GM19025 (cell line): ENCODE data around the gene NR2F6.

ENCODE experiments used
- ATAC-seq: cut with Tn5 transposase; IDR thresholded peaks from one replicate; pipeline ENCODE4 v1.9.1; 2021; ENCODE audit warnings: mild to moderate bottlenecking, low read depth, moderate library complexity; ENCODE audit not compliant: unreplicated experiment

Gene NR2F6

DNA sequence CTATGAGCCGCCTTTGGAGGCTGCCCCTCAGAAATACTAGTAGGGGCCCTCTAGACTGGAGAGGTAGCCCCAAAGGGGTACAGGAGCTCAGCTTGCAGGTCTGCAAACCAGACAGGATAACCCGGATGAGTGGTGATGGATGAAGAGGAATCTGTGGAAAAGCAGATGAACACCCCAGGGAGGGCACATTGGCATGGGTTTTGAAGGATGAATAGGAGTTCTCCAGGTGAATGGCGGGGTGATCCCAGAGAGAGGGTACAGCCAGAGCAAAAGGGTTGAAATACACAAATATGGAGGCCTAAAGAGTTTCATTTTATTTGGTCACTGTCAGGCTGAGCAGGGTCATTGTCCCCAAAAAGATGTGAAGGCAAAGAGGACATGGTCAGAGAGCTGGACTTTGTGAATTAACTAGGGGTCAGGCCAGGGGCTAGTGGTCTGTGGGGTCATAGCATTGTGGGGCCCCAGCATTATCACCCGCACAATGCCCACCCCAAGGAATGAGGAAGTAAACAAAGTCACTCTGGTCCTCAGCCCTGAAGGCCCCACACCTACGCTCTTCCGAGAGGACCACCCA lies 4.8 kb downstream of the NR2F6 start:
- ATAC-seq = no peak

DNA sequence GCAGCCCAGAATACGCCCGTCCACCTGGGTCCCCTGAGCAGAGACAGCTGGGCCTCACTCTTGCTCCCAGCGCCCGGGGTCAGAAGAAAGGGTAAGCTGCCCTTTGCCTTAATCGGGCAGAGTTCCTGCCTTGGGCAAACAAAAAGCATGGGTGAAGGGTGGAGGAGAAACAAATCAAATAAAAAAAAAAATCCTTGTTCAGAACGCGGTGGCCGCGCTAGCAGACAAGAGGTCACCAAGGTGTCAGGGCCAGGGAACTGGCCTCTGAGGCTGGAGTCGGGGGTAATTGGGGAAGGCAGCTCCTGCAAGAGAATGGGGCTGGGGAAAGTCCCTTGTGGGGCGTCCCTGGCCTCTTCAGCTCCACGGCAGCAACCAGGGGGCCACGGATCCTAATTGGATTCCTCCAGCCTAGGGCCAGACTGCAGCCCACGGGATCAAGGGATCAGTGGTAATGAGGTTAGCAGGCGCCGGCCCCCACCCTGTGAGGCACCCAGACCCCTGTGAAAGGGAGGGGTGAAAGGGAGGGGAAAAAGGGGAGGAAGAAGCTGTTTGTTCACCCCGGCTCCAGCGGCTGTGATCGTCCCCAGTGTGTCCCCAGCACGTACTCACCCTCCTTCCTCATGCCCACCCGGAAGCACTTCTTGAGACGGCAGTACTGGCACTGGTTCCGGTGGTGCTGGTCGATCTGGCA lies 5.5 kb downstream of the NR2F6 start:
- ATAC-seq = no peak

DNA sequence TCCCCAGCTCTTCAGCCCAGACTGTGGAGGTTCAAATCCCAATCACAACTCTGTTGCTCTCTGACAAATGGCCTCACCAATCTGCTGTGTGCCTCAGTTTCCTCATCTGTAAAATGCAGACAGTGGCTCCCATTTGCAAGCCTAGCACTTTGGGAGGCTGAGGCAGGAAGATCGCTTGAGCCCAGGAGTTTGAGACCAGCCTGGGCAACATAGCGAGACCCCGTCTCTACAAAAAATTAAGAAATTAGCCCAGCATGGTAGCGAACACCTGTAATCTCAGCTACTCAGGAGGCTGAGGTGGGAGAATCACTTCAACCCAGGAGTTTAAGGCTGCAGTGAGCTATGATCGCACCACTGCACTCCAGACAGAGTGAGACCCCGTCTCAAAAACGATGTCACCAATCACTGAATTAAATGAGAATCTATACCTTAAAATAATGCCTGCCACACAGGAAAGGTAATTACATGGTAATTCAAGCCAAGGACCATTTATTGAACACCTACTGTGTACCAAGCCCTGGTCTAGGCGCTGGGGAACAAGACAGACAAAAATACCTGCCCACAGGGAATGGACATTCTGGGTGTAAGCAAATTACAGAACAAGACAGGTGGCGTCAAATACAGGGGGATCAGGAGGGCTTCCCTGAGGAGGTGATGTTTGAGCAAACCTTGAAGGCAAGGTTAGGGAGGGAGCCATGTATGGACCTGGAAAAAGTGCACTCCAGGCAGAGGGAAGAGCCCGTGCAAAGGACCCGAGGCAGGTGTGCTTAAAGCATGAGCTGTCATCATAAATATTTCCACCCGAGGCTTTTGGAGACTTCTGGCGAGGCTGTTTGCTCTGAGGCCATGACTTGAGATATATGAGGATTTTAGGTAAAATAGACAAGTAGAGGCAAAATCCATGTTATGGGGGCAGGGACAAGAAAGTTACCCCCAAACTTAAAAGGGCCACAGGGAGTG lies 7.7 kb downstream of the NR2F6 start:
- no peak for ATAC-seq

DNA sequence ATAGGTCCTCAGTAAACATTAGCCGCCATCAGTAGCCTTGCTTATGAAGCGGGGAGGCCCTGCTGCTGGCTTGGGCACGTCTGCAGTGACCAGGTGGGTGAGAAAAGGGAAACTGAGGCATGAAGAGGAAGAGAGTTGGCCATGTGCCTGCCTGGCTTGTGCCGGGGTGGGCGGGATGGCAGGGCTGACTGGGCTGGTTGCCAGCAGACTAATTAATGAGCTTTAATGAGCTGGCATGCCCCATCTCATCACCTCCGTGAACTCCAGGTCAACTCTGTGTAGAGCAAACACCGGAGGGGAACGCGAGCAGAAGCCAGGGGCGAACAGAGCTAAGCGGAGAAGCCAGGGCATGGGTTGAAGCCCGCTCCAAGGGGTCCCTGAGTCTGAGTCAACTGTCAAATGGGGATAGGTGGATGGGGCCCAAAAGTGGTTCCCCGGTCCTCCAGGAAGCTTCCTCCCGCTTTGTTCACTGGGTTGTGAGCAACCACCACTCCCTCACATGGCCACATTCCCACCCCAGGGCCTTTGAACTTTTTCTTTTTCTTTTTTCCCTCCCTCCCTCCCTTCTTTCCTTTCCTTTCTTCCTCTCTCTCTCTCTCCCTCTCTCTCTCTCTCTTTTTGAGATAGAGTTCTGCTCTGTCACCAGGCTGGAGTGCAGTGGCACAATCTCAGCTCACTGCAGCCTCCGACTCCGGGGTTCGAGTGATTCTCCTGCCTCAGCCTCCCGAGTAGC lies 8.7 kb downstream of the NR2F6 start:
- ATAC-seq = no peak

DNA sequence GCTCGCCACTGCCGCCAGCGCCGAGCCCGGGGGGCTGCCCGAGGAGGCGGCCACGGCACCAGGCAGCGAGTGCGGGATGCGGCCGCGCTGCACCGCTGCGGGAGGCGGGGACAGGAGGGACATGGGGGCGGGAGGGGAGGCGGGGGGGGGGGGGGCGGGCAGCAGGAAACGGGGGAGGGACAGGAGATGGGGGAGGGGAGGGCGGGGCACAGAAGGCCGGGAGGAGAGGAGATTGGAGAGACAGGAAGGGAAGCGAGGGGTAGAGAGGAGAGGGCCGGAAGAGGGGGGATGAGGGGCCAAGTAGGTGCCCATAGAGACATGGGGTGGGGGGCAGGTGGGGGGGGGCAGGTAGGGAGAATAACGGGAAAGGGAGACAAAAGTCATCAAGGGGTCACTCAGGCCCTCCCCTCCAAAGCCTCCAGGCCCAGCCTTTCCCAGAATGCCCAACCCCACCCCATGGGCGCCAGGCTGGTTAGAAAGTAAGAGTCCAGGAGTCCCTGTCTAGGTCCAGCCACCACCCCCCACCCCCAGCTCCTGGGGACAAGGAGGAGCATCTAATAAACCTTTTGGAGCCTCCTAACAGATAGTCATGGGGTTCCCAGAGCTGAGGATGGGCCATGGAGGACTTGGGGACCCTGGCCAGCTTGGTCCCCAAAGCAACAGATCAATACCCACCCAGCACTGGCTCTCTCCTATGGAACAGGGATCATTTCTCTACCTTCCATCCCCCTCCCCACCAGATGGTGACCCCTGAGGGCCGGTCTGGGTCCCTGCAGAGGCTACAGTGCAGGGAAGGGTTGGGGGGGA lies 9.5 kb downstream of the NR2F6 start:
- ATAC-seq = no peak

DNA sequence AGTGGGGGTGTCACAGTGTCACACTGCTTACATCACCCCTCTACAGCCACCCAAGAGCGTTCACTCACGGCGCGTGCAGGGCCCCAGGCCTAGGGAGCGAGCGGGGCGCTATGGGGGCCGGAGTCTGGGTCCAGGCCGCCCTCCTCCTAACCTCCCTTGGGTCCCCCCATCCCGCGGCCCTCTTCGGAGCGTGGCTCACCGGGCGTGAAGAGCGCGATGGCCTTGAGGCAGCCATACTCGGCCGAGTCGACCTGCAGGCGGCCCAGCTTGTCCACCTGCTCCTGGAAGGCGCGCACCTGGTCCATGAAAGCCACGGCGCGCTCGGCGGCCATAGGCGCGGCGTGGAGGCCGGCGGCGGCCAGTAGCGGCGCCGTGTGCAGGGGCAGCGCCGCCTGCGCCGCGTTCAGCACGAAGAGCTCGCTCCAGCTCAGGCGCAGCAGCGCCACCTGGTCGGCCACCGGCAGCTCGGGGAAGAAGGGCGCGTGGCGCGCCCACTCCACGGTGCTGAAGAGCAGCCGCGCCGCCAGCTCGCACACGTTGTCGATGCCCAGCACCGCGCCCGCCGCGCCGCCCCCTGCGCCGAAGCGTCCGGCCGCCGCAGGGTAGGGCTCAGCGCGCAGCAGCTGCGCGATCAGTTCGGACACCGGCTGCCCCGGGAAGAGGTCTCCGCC lies 10.3 kb downstream of the NR2F6 start:
- ATAC-seq = no peak

DNA sequence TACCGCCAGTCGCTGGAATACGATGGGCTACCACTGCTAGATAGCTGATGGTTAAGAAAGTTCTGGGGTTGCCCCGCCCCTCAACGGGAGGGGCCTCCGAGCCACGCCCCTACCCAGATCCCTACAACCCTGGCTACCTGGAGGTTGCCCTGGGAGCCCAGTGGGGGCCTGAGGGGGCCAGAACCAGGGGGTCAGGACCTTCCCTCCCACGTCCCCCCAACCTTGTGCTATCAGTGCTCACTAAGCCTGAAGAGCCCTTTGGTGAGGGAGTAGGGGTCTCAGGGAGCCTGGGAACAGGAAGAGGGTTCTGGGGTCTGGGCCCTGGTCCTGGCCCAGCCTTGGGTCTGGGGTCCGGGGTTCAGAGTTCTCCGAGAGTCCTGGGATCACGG lies 10.8 kb downstream of the NR2F6 start:
- ATAC-seq = no peak

DNA sequence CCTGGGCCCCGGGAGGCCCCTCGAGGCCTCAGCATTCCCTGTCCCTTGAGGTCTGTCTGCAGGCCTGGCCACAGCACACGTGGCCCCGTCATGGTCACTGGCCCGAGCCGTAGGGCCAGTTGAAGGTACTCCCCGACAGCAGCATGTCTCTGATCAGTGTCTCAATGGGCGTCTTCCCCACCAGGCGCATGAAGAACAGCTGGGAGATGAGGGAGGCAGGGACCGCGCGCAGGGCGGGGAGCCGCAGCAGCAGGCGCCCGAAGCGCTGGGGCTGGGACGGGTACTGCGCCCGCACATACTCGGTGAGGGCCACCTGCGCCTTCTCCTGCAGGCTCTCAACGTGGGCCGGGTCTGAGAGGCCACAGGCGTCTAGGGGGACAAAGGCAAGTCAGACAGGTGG lies 13.5 kb downstream of the NR2F6 start:
- no peak for ATAC-seq

DNA sequence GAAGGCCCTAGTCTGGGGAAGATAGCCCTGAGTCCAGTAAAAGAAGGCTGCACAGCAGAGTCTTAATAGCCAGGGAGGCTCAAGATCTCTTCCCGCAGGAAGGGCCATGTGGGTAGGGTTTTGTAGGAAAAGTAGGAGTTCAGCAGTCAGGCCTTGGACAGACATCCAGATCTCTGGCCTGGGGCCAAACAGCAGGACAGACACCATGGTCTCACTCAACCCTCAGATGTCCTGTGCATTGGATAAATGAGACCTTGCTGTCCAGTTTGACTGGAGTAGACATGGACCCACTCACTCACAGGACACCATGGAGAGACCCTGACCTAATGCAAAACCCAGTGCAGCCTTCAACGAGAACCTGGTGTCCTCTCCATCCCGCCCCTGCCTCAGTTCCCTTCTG lies 15.8 kb downstream of the NR2F6 start:
- no peak for ATAC-seq

DNA sequence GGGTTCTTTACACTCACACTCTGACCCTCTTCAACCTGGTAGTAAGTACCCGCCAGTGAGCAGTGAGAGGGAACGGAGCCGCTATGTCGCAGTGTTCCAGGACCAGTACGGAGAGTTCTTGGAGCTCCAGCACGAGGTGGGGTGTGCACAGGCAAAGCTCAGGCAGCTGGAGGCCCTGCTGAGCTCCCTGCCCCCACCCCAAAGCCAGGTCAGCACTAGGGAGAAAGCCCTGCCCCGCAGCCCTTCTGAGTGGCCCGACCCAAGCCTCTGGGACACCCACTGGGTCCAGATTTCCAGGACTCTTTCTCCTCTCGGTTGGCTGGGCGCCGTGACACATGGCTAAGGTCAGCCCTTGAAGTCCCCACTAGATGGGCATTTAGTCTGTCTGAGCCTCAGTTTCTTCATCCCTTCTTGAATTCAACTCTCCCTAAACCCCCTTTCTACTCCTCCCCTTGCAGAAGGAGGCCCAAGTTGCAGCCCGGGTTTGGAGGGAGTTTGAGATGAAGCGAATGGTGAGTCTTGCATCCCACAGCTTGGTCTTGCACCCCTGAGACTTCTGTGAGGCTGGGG lies 17.8 kb downstream of the NR2F6 start:
- ATAC-seq = no peak

DNA sequence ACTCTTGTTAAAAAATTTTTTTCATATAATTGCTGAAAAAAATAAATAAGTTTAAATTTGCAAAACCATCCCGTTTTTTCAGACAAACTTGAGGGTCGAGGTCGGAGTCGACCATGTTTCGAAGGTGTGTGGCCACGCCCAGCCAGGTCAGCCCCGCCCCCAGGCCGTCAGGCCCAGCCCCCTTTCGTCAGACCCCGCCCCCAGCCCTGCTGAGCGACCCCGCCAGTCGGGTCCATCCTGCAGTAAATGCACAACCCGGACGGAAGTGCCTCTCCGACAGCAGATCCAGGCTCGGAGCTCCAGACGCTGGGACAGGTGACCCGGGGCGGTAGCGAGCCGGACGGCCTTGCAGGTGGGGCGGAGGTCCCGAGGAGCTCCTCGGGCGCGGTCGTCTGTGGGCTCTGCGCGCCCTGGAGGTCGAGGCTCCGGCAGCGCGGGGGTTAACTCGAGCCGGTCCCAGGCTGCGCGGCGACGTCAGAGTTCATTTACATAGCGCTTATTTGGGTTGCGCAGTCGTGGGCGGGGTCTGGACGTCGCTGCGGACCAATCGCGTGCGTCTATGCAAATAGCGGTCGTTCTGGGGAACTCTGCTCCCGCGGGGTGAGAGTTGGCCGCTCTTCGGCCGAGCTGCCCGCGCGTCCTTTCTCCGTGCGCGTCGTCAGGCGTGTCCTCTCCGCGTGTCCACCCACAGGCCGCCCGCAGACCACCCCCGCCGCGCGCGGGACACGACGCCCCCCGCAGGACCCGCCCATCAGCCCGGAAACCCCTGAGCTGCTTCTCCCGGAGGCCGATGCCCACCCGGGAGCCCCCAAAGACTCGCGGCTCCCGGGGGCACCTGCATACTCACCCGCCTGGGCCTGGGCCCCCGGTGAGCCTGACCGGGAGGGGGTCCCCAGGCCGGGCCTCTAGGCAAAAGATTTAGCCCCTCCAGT lies 19.5 kb downstream of the NR2F6 start, which contains the start of gene OCEL1:
TSS of gene OCEL1 (plus strand) at position 225 of the 932 bp plus-strand sequence. CDS start at position 247, 22 bp downstream.
- peak; percentile 90 for ATAC-seq

DNA sequence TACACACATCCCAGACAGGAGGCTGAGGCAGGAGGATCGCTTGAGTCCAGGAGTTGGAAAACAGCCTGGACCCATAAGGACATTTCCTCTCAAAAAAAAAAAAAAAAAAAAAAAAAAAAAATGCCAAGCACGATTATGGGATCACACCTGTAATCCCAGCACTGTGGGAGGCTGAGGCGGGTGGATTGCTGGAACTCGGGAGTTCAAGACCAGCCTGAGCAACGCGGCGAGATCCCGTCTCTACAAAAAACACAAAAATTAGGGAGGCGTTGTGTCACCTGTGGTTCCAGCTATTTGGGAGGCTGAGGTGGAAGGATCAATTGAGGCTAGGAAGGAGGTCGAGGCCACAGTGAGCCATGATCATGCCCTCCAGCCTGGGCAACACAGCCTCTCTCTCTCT lies 20.7 kb downstream of the NR2F6 start:
- no peak for ATAC-seq

DNA sequence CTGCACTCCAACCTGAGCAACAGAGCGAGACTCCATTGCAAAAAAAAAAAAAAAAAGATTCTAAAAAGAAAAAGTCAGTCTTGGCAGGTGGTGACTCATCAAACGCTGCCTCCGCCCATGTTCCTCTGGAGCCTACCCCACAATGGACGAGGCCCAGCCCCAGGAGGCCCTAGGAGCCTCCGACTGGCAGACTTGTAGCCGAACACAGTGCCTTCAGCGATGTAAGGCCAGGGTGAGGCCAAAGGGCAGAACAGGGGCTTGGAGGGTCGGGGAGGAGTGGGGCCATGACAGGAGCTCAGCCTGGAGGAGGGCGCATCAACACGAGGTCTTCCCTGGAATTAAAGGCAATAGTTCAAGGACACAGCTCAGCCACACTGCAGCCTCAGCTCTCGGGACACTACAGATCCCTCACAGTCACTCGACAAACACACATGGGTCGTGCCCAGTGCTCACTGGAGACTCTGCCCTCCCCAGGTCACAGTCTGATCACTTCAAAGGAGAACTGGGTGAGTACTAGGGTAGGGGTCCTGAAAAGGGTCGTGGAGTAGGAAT lies 25.4 kb downstream of the NR2F6 start:
- ATAC-seq = no peak

DNA sequence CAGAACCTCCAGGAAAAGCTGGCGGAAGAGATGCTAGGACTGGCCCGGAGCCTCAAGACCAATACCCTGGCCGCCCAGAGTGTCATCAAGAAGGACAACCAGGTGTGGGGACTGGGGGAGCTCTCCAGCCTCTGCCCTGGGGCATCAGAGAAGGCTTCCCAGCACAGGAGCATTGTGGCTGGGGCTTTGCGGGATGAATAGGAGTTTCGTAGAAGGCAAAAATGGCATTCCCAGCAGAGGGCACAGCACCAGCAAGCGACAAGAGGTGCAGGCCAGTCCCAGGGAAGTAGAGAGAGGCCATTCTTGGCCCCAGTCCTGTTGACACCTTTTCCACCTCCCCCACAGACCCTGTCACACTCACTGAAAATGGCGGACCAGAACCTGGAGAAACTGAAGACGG lies 26.4 kb downstream of the NR2F6 start:
- ATAC-seq = no peak

DNA sequence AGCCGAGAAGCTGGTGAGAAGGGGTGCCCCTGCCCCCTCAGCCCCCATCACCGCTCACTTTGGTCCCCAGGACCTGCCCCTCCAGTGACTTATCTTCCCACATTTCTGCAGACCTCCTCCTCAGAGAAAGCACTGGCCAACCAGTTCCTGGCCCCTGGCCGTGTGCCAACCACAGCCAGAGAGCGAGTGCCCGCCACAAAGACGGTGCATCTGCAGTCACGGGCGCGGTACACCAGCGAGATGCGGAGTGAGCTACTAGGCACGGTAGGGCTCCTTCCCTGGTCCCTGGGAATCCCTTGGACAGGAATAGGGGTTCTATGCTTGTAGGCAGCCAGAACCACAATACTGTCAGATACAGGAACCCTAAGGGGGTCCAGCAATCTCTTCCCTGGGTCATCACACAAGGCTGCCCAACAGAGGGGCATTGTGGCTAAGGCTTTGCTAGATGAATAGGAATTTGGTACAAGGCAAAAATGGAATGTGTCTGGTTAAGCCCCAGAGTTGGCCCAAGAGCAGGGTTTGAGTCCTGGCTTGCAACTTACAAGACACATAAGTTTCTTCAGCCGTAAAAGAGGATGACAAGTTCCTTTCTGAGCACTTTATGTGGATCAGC lies 29.6 kb downstream of the NR2F6 start:
- ATAC-seq = no peak

DNA sequence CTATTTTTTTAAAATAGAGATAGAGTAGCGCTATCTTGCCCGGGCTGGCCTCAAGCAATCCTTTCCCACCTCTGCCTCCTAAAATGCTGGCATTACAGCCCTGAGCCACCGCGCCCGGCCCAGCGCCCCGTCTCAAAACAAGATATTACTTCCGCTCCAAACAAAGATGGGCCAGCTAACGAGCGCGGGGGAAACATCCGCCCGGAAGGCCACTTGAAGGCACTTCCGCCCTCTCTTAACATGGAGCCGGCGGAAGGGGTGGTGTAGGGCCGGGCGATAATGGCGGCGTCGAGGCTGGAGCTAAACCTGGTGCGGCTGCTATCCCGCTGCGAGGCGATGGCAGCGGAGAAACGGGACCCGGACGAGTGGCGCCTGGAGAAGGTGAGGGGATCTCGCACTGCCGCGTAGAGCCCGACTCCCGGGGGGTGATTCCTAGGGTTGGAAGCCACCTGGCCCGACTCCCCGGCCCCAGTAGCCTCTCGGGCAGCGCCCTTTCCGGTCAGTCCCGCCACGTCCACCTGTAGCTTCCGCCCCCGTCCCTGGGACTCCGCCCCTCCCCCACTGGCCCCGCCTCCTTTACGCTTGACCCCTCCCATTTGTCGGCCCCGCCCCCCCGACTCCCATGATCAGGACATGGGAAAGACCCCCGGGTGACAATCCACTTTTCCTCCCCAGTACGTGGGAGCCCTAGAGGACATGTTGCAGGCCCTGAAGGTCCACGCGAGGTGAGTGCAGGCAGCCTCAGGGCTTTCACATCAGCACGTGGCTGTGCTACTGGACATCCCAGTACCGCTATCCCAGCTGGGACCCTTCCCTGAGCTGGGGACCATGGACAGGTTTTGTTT lies 30.4 kb downstream of the NR2F6 start, which contains the start of gene USE1:
TSS of gene USE1 (plus strand) at position 231 of the 845 bp plus-strand sequence. CDS start at position 280, 49 bp downstream.
- ATAC-seq = peak; percentile 77
